Measurements from ENCODE around the gene ZNF697.

The ZNF697 gene

DNA sequence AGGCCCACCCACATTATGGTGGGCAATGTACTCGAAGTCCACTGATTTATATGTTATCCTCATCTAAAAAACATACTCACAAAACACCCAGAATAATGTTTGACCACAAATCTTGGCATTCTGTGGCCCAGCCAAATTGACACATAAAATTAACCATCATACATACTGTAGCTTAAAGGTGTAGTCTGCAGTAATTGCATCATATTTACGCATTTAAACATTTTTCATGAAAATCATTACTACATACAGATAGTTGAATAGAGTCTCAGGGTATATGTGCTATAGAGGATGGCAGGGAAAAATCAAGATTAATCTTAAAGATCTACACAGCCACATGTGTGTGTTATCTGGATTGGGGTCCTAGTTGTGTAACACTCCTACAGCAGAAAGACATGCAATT, 14.5 kb downstream of the ZNF697 start:
- no peak for DNase-seq (ENCODE audit: extremely low read depth, low read depth)
- H3K4me3 ChIP-seq (replicated peaks; ENCODE audit: low read depth, low read length): no peak overlapping the region
- TF ChIP-seq, protein P1, sequence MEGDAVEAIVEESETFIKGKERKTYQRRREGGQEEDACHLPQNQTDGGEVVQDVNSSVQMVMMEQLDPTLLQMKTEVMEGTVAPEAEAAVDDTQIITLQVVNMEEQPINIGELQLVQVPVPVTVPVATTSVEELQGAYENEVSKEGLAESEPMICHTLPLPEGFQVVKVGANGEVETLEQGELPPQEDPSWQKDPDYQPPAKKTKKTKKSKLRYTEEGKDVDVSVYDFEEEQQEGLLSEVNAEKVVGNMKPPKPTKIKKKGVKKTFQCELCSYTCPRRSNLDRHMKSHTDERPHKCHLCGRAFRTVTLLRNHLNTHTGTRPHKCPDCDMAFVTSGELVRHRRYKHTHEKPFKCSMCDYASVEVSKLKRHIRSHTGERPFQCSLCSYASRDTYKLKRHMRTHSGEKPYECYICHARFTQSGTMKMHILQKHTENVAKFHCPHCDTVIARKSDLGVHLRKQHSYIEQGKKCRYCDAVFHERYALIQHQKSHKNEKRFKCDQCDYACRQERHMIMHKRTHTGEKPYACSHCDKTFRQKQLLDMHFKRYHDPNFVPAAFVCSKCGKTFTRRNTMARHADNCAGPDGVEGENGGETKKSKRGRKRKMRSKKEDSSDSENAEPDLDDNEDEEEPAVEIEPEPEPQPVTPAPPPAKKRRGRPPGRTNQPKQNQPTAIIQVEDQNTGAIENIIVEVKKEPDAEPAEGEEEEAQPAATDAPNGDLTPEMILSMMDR (IDR thresholded peaks at IDR 0.05; ENCODE audit: low read depth, low read length, missing control alignments): no peak

DNA sequence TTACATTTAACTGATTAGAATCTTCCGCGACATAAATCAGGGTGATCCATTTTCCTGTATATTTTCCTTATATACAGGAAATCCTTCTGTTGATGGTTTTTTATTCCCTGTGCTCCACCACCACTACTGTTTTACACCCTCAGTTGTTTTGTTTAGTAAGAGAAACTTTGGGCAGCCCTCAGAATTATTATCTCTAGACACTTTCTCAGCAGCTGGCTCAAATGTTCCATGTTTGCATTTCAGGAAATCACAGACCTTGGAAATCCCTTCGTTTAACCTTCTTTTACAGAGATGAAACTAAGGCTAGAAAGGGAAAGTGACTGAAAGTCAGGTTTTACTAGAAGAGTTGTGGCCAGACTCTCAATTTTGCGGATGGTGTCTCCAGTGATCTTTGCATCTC, 15.2 kb downstream of the ZNF697 start:
- no peak for DNase-seq (ENCODE audit: extremely low read depth, low read depth)
- H3K4me3 ChIP-seq (replicated peaks; ENCODE audit: low read depth, low read length): no peak overlapping the region
- TF ChIP-seq, protein P1 (IDR thresholded peaks at IDR 0.05; ENCODE audit: low read depth, low read length, missing control alignments): no peak

DNA sequence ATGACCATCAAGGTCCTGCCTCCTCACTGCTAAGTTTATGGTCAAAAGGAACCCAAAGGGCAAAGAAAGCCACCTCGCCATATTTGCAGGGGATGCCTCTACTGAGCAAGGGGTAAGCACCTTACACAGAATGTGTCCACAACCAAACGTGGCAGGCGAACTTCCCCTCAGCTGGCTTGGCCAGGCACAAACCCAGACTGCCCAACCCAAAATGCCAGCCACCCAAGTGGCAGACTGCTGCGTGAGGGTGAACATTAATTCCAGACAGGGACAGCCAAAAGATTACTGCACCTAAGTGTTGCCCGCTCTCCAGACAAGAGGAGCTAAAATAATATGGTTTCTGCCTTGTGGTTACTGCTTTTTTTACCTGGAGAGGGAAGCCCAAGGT, 16.0 kb downstream of the ZNF697 start:
- TF ChIP-seq, protein P1 (IDR thresholded peaks at IDR 0.05; ENCODE audit: low read depth, low read length, missing control alignments): no peak
- DNase-seq (ENCODE audit: extremely low read depth, low read depth): no peak
- H3K4me3 ChIP-seq (replicated peaks; ENCODE audit: low read depth, low read length): peak overlapping the region; percentile 19

DNA sequence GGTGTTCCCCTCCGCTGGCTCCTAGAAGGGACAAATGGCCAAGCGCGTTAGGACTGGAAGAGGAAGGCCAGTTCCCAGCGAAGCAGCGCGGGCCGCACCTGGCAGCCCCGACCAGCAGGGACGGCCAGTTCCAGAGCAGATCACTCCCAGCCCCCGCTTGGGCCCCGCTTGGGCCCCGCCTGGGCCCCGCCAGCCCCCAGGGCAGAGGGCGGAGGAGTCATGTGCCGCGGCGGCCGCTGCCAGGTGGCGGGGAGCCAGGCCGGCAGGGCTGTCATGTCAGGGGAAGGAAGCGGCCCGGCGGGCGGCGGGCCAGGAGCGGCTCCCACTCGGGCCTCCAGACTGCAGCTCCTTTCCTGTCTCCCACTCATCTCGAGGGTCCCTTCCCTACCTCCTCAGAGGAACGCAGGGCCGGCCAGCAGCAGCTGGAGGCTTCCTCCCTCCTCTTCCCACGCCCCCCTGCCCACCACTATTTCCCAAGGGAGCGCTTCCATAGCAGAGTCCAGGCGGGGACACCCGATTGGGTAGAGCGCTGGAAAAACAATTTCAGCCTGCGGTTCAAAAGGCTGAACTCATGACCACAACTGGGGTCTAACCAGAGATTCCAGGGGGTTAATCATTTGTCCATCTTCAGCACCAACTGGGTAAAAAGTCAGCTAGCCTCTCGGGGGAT, 16.5 kb downstream of the ZNF697 start:
- TF ChIP-seq, protein P1 (IDR thresholded peaks at IDR 0.05; ENCODE audit: low read depth, low read length, missing control alignments): no peak
- H3K4me3 ChIP-seq (replicated peaks; ENCODE audit: low read depth, low read length): peak overlapping the region; percentile 19
- no peak for DNase-seq (ENCODE audit: extremely low read depth, low read depth)

DNA sequence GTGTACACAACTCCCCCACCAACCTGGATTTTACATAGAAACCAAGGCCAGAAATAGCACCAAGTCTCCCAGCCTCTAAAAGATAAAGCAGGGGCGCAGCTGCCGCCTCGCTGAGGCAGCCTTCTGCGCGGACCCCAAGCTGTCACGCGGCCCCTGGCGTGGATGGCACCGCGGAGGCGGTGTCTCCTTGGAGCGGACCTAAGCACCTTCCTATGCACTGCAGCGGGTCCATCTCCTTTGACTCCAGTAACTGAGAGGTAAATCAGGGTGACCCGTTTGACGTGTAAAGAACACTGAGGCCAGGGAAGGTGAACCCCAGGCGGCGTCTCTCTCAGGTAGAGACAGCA, 17.0 kb downstream of the ZNF697 start:
- H3K4me3 ChIP-seq (replicated peaks; ENCODE audit: low read depth, low read length): no peak overlapping the region; the same call in 1 of the 2 replicates
- no peak for DNase-seq (ENCODE audit: extremely low read depth, low read depth)
- TF ChIP-seq, protein P1 (IDR thresholded peaks at IDR 0.05; ENCODE audit: low read depth, low read length, missing control alignments): no peak

DNA sequence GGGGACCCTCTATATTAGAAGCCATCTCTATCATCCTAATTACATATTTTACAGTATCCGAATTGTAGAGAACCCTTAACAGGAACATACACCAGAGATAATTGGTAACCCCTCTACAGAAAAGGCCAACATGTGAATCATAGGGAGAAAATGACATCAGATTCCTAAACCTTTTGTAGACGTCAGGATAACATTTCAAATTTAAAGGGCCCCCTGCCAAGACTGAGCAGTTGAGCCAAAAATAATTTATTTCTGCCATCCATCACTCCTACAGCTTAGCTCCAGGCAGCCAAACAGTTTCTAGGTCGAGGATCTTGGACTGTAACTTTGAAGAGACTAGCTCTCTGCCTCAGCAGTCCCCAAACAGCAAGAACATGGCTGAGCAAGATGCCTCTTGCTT, 21.2 kb downstream of the ZNF697 start:
- TF ChIP-seq, protein P1 (IDR thresholded peaks at IDR 0.05; ENCODE audit: low read depth, low read length, missing control alignments): no peak
- DNase-seq (ENCODE audit: extremely low read depth, low read depth): no peak
- H3K4me3 ChIP-seq (replicated peaks; ENCODE audit: low read depth, low read length): no peak overlapping the region

DNA sequence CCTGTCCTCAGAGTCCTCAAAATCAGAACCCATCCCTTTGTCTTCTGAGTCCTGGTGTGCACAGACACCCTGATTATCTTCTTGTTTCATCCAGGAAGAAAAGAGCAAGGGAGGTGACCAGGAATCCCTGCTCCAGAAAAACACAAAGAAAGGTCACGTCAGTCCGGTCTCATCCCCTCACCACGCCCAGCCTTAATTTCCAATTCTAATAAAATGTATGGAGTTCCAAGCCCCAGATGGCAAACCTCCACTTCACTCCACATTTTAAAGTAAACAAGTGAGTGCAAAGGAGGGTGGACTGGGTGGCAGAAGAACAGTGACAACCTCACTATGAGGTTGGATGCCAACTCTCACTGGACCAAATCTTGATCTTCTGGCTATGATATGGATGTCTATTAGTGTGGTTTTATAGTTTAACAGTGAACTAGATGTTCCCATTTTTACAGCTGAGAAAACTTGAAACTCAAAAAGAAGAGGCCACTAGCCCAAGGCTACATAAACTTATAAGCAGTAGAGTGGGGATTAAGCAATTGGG, 22.0 kb downstream of the ZNF697 start:
- no peak overlapping the region for H3K4me3 ChIP-seq (replicated peaks; ENCODE audit: low read depth, low read length)
- DNase-seq (ENCODE audit: extremely low read depth, low read depth): no peak
- TF ChIP-seq, protein P1 (IDR thresholded peaks at IDR 0.05; ENCODE audit: low read depth, low read length, missing control alignments): no peak

All from HFF-Myc (cell line).